SIG-M5 (cell line): Measurements from ENCODE around the gene WDR45B.

Experiments
- DNase-seq: peaks from one replicate; lab custom pipeline; 2025; lab: John Stamatoyannopoulos, UW

WDR45B gene

DNA sequence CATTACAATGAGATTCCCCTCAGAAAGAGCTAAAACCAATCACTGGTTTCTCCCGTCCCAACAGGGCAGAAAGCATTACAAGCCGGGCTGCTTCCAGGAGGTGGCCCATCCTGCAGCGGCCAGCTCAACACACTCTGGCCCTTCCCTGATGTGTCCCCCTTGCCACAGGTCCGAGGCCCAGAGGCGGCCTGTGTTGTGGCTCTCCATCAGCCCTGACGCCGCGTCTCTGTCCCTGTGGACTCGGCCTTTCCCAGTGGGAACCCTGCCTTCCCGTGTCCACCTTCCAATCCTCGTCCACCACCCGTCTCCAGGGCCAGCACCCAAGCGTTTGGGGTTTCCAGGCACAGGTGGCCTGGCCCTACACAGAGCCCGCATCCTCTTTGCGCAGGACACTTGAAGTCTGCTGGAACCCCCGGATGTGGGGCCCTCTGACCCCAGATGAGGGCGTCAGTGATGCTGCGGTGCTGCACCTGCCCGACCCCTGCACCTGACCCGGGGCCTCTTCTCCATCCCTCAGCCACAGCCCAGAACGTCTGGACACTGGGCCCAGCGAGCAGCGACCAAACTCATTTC lies 29.2 kb upstream of the WDR45B start:
- no peak for DNase-seq

DNA sequence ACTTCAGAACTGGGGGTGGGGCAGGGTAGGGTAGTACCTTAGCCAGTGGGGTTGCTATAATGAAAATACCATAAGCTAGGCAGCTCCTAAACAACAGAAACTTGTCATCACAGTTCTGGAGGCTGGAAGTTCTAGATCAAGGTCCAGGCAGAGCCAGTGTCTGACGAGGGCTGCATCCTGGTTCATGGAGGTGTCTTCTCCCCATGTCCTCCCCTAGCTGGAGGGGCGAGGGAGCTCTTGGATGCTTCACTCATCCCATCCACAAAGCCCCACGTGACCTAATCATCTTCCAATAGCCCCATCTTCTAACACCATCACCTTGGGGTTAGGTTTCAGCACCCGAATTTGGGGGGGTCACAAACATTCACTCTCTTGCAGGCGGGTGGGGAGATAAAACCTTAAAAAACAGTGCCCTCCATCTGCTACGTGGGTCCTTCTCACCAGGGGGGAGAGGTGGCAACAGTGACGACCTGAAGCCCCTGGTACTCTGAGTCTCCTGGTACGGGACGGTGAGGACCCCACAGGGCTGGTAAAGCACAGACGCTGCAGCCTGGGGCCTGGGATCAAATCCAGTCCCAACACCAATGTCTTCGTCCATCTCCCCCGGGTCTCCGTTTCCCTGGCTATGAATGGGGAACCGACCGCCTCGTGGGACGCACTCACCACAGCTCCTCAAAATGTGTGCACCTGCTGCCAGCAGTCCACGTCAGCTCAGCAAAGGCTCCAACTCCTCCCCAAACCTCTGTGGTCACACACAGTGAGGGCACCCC lies 27.4 kb upstream of the WDR45B start:
- no peak for DNase-seq

GRCh38 chr17:82674656-82675475 lies 26.6 kb upstream of the WDR45B start:
- no peak for DNase-seq

DNA sequence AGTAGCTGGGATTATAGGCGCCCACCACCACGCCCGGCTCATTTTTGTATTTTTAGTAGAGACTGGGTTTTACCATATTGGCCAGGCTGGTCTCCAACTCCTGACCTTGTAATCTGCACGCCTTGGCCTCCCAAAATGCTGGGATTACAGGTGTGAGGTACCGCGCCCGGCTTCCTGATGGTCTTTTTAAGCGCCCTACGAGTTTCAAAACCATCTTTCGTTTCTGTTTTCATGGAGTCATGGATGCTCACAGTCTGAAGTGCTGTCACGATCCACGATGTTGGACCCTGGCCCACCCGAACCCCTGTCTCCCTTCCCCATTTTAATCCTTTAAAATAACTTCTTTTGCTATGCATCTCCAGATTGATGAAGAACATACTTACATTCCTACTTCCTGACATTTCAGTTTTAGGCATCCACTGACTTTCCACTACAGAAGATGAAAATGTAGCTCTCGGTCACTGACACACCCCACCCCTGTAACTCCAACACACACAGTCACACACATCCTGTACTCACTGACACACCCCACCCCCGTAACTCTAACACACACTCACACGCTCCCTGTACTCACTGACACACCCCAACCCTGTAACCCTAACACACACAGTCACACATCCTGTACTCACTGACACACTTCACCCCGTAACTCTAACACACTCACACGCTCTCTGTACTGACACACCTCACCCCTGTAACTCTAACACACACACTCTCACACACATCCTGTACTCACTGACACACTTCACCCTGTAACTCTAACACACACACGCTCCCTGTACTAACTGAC lies 22.6 kb upstream of the WDR45B start:
- no peak for DNase-seq

GRCh38 chr17:82668631-82669099 lies 20.4 kb upstream of the WDR45B start:
- DNase-seq, result no peak

GRCh38 chr17:82668024-82668630 lies 19.9 kb upstream of the WDR45B start:
- DNase-seq, result no peak

GRCh38 chr17:82667668-82668000 lies 19.4 kb upstream of the WDR45B start:
- no peak for DNase-seq

DNA sequence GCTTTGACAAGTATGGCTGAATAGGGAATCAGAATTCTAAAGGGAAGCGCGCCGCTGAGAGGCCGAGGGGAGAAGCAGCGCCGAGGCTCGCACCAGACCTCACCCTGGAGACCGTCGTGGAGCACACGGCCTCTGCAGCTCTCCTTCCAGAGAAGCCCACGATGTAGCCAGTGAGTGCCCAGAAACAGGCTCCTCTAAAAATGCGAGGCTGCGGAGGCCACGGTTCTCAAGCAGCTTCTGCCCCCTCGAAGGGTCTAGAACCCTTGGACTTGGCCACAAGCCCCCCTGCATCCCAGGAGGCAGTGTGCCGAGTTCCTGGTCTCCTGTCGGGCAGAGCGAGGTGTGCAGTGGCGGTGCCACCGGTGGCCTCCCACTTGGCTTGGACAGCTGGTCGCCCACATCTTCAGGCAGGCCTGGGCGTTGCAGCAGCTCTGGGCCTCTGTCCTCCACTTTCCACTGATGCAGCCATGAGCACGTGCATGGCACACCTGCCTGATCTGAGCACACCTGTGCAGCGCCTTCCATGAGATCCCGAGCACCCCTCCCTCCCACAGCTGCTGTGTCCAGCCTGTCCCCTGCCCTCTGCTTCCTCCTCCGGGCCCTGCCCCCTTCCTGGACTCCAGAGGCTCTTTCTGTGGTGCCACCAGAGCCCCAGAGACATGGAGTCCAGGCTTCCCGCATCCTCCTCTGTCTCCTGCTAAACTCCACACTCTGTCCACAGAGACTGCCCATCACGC lies 18.9 kb upstream of the WDR45B start:
- DNase-seq, result no peak

- DNase-seq, result no peak
Measured at GRCh38 chr17:82665891-82666290, 17.6 kb upstream of the WDR45B start.

DNA sequence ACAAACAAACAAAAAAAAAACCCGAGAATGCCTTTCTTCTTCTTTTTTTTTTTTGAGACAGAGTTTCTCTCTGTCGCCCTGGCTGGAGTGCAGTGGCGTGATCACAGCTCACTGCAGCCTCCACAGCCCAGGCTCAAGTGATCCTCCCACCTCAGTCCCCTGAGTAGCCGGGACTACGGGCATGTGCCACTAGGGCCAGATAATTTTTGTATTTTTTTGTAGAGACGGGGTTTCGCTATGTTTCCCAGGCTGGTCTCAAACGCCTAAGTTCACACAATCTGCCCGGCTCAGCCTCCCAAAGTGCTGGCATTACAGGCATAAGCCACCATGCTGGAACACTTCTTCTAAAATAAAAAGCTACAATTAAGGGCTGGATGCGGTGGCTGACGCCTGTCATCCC lies 17.0 kb upstream of the WDR45B start:
- DNase-seq, result no peak

- no peak for DNase-seq
Measured at GRCh38 chr17:82664701-82665182, 16.5 kb upstream of the WDR45B start.

- no peak for DNase-seq
Measured at GRCh38 chr17:82664276-82664575, 16.0 kb upstream of the WDR45B start.

GRCh38 chr17:82663381-82664275 lies 15.4 kb upstream of the WDR45B start:
- DNase-seq, result no peak

DNA sequence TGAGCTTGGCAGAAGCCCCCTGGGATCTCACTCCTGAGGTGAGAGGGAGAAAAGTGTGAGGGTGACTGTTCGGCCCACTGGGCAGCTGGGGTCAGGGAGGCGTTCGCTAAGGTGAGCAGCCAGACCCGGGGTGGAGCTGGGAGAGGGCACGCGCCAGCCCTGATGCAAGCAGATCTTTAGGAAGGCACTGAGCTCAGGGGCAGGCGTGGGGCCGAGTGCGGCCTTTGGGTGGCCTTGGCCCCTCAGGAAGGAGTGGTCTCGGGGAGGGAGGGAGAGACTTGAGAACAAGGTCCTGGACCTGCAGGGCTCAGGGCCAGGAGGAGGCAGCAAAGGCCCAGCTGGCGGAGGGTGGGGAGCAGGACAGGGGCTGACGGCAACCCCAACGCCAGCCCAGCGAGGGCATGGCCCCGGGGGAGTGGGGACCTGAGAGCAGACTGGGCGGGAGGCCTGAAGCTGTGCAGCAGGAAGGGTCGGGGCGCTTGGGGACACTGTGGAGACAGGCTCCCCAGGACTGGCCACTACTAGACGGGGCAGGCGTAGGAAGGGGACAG lies 14.5 kb upstream of the WDR45B start:
- DNase-seq, result no peak

DNA sequence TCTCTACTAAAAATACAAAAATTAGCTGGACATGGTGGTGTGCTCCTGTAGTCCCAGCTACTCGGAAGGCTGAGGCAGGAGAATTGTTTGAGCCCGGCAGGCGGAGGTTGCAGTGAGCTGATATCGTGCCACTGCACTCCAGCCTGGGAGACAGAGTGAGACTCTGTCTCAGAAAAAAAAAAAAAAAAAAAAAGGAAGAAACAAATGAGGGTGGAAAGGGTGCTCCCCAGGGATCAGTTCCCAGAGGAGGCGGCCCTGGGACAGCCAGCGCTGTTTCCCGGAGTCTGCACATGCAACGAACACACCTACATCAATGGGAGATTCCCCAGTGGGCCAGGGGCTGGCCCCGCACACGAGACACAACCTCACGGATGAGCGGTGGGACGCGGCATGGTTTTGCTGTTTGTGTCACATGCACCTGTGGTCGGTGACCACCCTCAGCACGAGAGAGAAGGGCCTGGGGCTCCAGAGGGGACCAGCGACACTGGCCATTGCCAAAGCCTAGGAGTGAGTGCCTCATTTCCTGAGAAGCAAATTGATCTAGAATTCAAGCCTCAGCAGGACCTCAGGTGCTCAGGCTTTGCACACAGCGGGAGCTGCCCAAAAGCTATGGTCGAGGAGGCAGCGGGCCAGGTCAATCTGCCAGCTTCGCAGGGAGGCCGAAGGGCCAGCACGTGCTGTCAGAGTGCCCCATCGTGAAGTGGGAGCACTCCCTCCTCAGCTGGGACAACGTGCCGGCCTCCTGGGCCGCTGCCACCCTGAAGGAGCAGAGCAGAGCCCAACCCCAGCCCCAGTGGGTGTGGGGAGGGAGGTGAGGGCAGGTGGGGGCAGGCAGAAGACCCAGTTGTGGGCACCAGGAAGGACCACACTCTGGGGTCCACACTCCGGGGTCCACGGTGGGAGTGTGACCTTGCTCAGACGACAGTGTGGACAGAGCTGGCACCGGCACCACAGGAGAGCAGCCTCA lies 13.8 kb upstream of the WDR45B start:
- DNase-seq, result no peak

DNA sequence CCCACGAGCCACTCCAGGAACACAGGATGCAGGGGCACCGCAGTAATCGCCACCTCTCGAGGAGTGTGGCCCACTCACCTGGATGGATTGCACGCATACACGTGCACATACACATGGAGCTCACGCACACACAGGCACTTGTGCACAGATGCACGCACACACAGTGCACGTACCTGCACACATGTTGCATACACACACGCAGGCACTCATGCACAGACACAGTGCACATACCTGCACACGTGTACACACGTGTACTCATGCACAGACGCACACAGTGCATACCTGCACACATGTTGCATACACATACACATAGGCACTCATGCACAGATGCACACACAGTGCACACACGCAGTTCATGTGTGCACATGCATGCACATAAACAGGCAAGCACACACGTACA lies 11.6 kb upstream of the WDR45B start:
- no peak for DNase-seq

- no peak for DNase-seq
Measured at GRCh38 chr17:82658796-82659452, 10.7 kb upstream of the WDR45B start.

GRCh38 chr17:82658331-82658730 lies 10.1 kb upstream of the WDR45B start:
- DNase-seq, result no peak
